T-helper 1 cell treated with Interleukin-12 subunit alpha and Interleukin-12 subunit beta and Interleukin-4 antibody, amounts not matched to agents 30 ng/mL and 1 ng/mL, for 36 hours (primary cell): ENCODE data around the gene ZBTB20. TPM values are rescaled to one million over a fixed set of nuclear protein-coding genes. Genes with fewer than 3 reads are reported as not detected.

Experiments
- intact Hi-C: fragments of 100-400 bp; cut with micrococcal nuclease; formaldehyde crosslinking; loops from one replicate; pipeline ENCODE4 v1.15.1; 2024
- total RNA-seq: library from RNA; stranded (reverse); gene quantifications from 2 replicates; pipeline ENCODE4 v1.2.3, GENCODE V29; 2022

Gene ZBTB20
- total RNA-seq, 1 donor from 2014 or later, result 10.2 TPM

- intact Hi-C loops, result no loop called here
Observed at GRCh38 chr3:114877378-114878113, 269.5 kb downstream of the ZBTB20 start.

GRCh38 chr3:114874522-114874971 lies 272.5 kb downstream of the ZBTB20 start:
- intact Hi-C loops, result no loop called here

GRCh38 chr3:114873591-114873990 lies 273.5 kb downstream of the ZBTB20 start:
- intact Hi-C loops, result no loop called here

- intact Hi-C loops, result no loop called here
Observed at GRCh38 chr3:114872588-114872987, 274.5 kb downstream of the ZBTB20 start.

GRCh38 chr3:114872050-114872449 lies 275.0 kb downstream of the ZBTB20 start:
- intact Hi-C loops, result no loop called here

GRCh38 chr3:114867835-114868503 lies 279.1 kb downstream of the ZBTB20 start:
- intact Hi-C loops, result loop anchor here (10.0 kb wide), 1 partner anchor 297 kb away; no protein-coding TSS in a partner anchor

GRCh38 chr3:114867359-114867758 lies 279.7 kb downstream of the ZBTB20 start:
- intact Hi-C loops, result loop anchor here (10.0 kb wide), 1 partner anchor 297 kb away; no protein-coding TSS in a partner anchor

- intact Hi-C loops, result loop anchor here (10.0 kb wide), 1 partner anchor 298 kb away; no protein-coding TSS in a partner anchor
Observed at GRCh38 chr3:114866430-114866829, 280.7 kb downstream of the ZBTB20 start.

- intact Hi-C loops, result loop anchor here (10.0 kb wide), 1 partner anchor 300 kb away; no protein-coding TSS in a partner anchor
Observed at GRCh38 chr3:114864970-114865369, 282.1 kb downstream of the ZBTB20 start.

- intact Hi-C loops, result loop anchor here (10.0 kb wide), 1 partner anchor 301 kb away; no protein-coding TSS in a partner anchor
Observed at GRCh38 chr3:114863848-114864247, 283.2 kb downstream of the ZBTB20 start.

GRCh38 chr3:114861666-114862065 lies 285.4 kb downstream of the ZBTB20 start:
- intact Hi-C loops, result loop anchor here (10.0 kb wide), 1 partner anchor 303 kb away; no protein-coding TSS in a partner anchor

- intact Hi-C loops, result loop anchor here (10.0 kb wide), 1 partner anchor 304 kb away; no protein-coding TSS in a partner anchor
Observed at GRCh38 chr3:114860531-114860930, 286.6 kb downstream of the ZBTB20 start.

- intact Hi-C loops, result no loop called here
Observed at GRCh38 chr3:114858329-114858728, 288.8 kb downstream of the ZBTB20 start.

- intact Hi-C loops, result no loop called here
Observed at GRCh38 chr3:114857299-114857701, 289.8 kb downstream of the ZBTB20 start.

GRCh38 chr3:114856835-114857234 lies 290.3 kb downstream of the ZBTB20 start:
- intact Hi-C loops, result no loop called here

GRCh38 chr3:114855839-114856238 lies 291.2 kb downstream of the ZBTB20 start:
- intact Hi-C loops, result no loop called here

- intact Hi-C loops, result no loop called here
Observed at GRCh38 chr3:114852966-114853365, 294.1 kb downstream of the ZBTB20 start.

GRCh38 chr3:114850898-114851297 lies 296.2 kb downstream of the ZBTB20 start:
- intact Hi-C loops, result no loop called here

- intact Hi-C loops, result no loop called here
Observed at GRCh38 chr3:114848643-114849350, 298.3 kb downstream of the ZBTB20 start.

- intact Hi-C loops, result no loop called here
Observed at GRCh38 chr3:114848082-114848481, 299.0 kb downstream of the ZBTB20 start.

- intact Hi-C loops, result no loop called here
Observed at GRCh38 chr3:114847564-114847963, 299.5 kb downstream of the ZBTB20 start.

GRCh38 chr3:114846779-114847178 lies 300.3 kb downstream of the ZBTB20 start:
- intact Hi-C loops, result no loop called here
